ENCODE data around the gene POMC. TPM values are rescaled to one million over a fixed set of nuclear protein-coding genes. Genes with fewer than 3 reads are reported as not detected.

Gene POMC
- total RNA-seq, 2 experiments from 2014 or later, result 4.6 to 4.8 TPM

Other genes with a start within 250 kb of the POMC start
- 10 to 100 TPM; 44.8 to 49.9 TPM for gene ADCY3, start 248.3 kb downstream of the POMC start, total RNA-seq
- 1 to 10 TPM; 5.3 to 6.0 TPM for gene DNAJC27, start 196.6 kb downstream of the POMC start, total RNA-seq
- under 1 TPM; 0.41 to 0.42 TPM for gene EFR3B, start 126.5 kb downstream of the POMC start, total RNA-seq
- 10 to 100 TPM; 53.0 to 53.5 TPM for gene DNMT3A, start 173.3 kb upstream of the POMC start, total RNA-seq

All from activated naive CD4-positive, alpha-beta T cell treated with anti-CD3 and anti-CD28 coated beads for 36 hours (primary cell).